ENCODE results near the gene HYCC1.

- no peak for TF ChIP-seq GMEB1 (CRISPR knock-in tag; IDR thresholded peaks at IDR 0.05)
- TF ChIP-seq ZNF644 (tag; IDR thresholded peaks at IDR 0.05; ENCODE audit: low read depth): no peak
- no peak for TF ChIP-seq NFRKB (IDR thresholded peaks at IDR 0.05; ENCODE audit: low read depth)
- TF ChIP-seq, protein P1, sequence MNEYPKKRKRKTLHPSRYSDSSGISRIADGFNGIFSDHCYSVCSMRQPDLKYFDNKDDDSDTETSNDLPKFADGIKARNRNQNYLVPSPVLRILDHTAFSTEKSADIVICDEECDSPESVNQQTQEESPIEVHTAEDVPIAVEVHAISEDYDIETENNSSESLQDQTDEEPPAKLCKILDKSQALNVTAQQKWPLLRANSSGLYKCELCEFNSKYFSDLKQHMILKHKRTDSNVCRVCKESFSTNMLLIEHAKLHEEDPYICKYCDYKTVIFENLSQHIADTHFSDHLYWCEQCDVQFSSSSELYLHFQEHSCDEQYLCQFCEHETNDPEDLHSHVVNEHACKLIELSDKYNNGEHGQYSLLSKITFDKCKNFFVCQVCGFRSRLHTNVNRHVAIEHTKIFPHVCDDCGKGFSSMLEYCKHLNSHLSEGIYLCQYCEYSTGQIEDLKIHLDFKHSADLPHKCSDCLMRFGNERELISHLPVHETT (CRISPR knock-in tag; conservative IDR thresholded peaks at IDR 0.05 in 1 of 2, IDR thresholded peaks at IDR 0.05 in 1 of 2): no peak
- TF ChIP-seq ZNF764 (CRISPR knock-in tag; IDR thresholded peaks at IDR 0.05; ENCODE audit: low read depth): no peak
- TF ChIP-seq ZZZ3 (IDR thresholded peaks at IDR 0.05): no peak
- no peak for TF ChIP-seq NR3C1 (CRISPR knock-in tag; IDR thresholded peaks at IDR 0.05)
- no peak for TF ChIP-seq ETV6 (IDR thresholded peaks at IDR 0.05; ENCODE audit: borderline replicate concordance in 1 of 2, low read depth in 2 of 2, low read length in 1 of 2)
- no peak for TF ChIP-seq ETV6 (CRISPR knock-in tag; IDR thresholded peaks at IDR 0.05; ENCODE audit: borderline replicate concordance)
- no peak for TF ChIP-seq PRPF4 (IDR thresholded peaks at IDR 0.05; ENCODE audit: insufficient read depth, low read depth, low read length, poor library complexity, severe bottlenecking)
Observed at GRCh38 chr7:22979861-22980260, 34.1 kb downstream of the HYCC1 start.

Measured in K562 (cell line).